ENCODE data around the gene NOXA1.
"Not testable (repeated sequence)": the region's sequence is repeated elsewhere in the genome, so short reads cannot be mapped to it uniquely, and the experiment has no call there.

The NOXA1 gene

GRCh38 chr9:137406085-137406760, 17.0 kb upstream of the NOXA1 start:
- DNase-seq (ENCODE audit: low spot score) = no peak

DNA sequence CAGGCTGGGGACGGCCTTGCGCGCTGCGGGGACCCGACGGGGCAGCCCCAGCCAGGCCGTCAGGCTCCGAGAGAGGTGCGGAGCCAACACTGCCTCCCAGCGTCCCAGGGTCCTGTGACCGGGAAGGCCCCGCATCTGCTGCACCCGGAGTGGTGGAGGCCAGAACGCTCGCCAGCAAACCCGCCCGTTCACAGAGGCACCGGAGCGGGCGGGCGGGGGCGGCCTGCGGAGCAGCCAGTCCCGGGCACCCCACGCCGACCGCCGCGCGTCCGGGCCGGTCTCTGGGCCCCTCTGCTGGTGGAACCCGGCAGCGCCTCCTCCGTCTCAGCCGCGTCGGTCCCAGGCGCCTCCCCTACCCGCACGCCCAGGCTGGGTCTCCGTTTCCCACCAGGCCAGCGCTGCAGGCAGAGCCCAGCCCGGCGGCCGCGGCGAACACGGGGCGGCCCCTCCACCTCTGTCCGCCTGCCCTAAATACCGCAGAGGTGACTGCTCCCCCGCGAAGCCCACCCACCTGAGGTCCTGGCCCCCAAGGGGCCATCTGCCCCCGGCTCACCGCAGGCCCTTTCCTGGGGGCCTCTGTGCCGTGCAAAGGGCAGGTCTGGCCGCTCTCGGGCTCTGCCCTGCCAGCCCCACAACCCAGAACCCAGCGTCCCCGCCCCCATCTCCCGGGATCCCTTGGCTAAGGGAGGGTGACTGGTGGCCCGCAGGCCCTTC, 16.2 kb upstream of the NOXA1 start:
- DNase-seq (ENCODE audit: low spot score) = peak; percentile 68

GRCh38 chr9:137407590-137408300, 15.4 kb upstream of the NOXA1 start:
- DNase-seq (ENCODE audit: low spot score) = no peak

DNA sequence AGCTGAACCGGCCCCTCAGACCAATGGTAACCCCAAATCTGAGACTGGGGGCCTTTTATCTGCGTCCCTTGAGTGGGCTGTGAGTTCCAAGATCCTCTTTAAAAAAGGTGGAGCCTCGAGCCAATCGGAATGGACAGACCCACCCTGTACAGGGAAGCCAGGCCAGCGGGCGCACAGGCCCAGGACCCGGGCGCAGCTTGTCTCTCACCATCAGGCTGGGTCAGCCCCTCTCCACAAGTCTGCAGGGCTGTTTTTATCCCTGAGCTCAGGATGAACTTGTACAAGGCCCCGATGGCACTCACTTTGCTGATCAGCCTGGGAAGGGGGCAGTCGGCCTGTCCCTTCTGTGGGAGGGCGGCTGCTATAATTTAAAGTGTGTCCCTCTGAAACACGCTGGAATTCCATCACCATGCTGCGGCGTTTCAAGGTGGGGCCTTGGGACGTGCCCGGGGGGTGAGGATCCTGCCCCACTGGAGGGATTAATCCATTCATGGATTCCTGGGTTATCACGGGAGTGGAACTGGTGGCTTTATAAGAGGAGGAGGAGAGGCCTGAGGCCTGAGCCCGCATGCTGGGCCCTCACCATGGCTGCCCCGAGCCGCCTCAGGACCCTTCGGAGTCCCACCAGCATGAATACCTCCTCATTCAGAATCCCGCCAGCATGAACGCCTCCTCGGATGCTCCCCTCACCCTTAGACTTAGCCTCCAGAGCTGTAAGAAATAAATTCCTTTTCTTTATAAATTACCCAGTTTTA, 14.4 kb upstream of the NOXA1 start:
- DNase-seq (ENCODE audit: low spot score) = no peak

GRCh38 chr9:137409515-137409914, 13.7 kb upstream of the NOXA1 start:
- DNase-seq (ENCODE audit: low spot score) = no peak

GRCh38 chr9:137410236-137410890, 12.8 kb upstream of the NOXA1 start:
- DNase-seq (ENCODE audit: low spot score) = not testable (repeated sequence)

DNA sequence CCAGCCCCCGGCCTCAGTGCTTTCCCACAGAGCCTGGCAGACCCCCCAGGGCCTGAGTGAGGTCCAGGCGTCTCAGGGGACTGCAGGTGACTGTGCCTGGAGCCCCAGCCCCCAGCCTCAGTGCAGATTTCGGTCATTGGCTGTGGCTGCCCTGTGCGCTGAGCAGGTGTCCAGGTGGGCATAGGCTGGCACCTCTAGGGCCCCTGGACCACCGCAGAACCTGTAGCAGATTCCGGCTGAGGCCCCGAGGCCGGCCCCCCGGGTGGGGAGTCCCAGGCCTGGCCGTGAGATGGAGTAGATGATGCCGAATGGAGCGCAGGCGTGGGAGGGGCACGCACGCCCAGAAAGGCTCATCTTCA, 12.3 kb upstream of the NOXA1 start:
- DNase-seq (ENCODE audit: low spot score) = no peak

GRCh38 chr9:137411260-137411644, 11.9 kb upstream of the NOXA1 start:
- no peak for DNase-seq (ENCODE audit: low spot score)

DNA sequence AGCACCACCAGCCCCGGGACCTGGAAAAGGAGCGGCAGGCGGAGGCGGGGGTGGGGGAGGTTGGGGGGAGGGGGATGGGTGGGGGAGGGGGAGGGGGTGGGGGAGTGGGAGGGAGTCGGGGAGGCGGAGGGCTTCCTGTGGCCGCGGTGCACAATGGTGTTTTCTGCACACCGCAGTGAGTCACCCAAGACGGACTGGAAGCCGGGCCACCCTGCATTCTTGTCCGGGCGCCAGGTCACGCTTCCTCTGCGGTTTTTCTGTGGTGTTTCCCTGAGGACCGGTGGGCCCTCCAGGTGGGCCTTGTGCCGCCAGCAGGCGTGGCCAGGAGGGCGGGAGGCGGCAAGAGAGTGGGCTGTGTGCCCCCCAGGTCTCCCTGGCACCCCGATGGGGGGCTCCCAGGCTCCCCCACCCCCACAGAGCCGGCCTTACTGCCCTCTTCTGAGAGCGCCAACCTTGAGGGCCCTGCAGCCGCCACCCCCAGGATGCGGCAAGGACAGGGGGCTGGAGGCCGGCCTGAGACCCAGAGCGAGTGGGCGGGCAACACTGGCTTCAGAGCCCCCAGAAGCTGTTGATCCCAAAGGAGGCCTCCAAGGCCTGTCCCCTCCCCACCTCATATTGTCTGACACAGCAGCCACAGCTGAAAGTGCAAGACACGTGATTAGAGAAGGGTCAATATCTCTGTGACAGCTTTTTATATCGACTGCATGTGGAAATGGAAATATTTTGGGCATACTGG, 11.4 kb upstream of the NOXA1 start:
- DNase-seq (ENCODE audit: low spot score) = no peak

GRCh38 chr9:137412431-137412830, 10.8 kb upstream of the NOXA1 start:
- no peak for DNase-seq (ENCODE audit: low spot score)

DNA sequence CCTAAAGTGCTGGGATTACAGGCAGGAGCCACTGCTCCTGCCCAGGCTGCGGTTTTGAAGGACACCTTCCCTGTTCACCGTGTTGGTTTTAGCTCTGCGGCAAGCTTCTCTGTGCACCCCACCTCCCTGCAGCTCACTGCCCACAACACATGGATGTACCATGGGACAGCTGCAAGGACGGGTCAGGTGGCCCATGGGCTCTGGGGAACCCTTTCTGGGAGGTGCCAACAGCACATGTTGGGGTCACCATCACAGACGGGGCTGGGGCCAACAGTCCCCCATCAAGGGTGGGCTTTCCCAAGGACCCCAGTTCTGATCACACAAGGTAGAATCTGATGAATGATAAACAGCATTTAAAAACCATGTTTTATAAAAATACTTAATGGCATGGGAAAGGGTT, 7.7 kb upstream of the NOXA1 start:
- no peak for DNase-seq (ENCODE audit: low spot score)

DNA sequence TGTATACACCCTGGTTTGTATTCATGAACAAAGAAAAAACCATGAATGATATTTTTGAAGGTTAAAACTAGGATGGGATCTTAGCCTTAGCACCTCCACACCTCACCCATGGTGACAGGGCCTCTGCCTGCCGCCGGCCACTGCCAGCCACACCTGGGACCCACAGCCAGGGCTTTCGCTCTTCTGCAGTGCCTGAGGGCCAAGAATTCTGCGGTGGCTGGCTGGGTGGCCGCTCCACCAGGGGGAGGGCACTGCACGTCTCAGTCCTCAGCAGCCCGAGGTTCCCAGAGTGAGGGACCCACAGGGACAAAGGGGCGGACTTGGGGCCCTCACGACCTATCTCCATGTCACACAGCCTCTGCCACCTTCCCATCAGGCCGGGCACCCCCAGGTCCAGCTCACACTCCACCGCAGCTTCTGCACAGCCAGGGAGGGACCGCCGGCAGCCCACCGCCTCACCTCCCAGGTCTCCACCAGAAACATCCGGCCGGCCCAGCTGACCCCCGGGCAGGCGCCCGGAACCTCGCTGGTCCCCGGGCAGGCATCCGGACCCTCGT, 7.1 kb upstream of the NOXA1 start:
- no peak for DNase-seq (ENCODE audit: low spot score)

- no peak for DNase-seq (ENCODE audit: low spot score)
Observed at GRCh38 chr9:137416563-137417151, 6.5 kb upstream of the NOXA1 start.

DNA sequence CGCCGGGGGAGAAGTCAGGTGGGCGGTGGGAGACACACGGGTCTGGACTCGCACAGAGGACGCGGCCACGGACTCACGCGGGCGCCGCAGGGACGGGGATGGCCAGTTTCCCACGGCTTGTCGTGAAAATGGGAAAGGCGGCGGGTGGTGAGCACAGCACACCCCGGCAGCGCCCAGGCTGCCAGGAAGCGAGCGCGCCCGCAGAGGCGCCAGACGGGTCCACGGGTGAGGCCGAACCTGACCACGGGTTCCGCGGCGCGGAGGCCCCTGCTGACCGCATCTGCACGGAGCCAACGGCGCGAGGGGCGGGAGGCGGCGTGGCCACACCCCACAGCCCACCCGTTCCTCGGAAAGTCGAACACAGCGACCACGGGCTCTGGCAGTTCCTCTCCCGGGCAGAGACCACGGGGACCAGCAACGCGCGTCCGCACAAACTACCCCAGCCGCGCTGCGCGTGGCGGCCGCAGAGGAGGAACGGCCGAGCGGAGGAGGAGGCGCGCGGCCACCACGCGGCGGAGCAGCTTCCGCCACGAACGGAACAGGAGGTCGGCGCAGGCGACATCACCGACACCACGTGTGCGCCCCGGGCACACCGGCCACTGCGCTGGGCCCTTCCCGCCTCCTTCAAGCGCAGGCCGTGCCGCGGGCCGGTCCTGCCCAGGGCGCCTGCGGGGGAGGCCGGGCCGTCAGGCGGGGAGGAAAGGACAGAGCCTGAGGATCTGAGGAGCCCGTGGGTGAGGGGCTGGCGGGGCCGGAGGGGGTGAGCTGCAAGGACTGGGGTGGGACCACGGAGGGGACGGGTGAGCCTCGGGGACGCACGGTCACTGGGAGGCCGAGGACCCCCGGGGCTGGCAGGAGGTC, 5.8 kb upstream of the NOXA1 start:
- DNase-seq (ENCODE audit: low spot score) = no peak

DNA sequence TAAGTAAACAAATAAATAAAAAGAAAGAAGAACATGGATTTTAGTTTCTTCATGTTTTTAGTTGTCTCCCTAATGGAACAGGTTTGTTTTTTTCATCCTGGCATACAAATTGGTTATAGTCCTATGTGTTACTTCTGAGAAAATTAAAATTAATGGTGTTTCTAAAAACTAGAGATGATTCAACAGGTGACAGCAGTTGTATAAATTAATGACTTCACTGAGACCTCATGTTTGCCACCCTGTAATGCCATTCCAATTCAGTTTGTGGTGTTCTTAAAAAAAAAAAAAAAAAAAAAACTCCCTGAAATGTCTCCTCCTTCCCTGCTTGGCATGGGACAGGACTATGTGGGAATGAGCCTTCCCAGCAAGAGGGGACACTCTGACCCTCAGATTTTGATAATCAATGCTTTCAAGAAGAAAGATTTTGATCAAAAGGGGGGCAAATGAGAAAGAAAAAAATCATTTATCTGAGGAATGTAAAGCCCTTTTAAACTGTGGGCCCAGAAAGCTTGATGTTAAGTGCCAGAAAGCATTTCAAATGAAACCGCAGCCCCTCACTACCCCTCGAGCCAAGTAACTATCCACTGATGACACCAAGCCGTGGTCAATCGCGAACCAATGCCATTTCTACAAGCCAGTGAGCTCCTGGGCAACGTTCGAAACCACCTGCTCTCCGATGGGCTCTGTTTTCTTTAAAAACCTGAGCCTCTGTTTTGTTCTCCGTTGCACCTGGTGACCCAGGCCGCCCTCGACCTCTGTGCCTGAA, 1.2 kb upstream of the NOXA1 start:
- DNase-seq (ENCODE audit: low spot score) = no peak

DNA sequence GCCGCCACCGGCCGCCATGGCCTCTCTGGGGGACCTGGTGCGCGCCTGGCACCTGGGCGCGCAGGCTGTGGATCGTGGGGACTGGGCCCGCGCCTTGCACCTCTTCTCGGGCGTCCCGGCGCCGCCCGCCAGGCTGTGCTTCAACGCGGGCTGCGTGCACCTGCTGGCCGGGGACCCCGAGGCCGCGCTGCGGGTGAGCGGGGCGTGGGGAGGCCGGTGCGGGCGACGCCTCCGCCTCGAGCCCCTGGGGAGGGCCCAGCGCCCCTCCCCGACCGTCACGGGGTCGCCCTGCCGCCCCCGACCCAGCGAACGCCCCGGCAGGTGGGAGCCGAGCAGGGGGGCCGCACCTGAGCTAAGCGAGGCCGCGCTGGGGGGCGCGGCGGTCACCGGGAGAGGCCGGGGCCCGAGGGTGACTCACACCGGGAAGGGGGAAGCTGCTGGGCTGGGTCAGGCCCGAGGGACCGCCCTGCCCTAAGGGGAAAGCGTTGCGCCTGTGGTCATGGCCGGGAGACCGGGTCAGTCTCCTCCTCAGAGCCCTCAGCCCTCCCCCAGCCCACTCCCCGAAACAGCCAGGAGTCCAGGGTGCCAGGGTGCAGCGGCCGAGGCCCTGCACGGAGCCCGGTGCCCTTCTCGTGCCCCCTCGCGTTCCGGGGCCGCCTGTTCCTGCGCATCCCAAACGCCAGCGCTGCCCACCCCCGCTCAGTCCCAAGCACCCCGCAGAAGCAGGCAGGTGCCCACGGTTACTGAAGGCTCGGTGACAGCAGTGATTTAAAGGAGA, 510 bp downstream of the NOXA1 start:
- no peak for DNase-seq (ENCODE audit: low spot score)

DNA sequence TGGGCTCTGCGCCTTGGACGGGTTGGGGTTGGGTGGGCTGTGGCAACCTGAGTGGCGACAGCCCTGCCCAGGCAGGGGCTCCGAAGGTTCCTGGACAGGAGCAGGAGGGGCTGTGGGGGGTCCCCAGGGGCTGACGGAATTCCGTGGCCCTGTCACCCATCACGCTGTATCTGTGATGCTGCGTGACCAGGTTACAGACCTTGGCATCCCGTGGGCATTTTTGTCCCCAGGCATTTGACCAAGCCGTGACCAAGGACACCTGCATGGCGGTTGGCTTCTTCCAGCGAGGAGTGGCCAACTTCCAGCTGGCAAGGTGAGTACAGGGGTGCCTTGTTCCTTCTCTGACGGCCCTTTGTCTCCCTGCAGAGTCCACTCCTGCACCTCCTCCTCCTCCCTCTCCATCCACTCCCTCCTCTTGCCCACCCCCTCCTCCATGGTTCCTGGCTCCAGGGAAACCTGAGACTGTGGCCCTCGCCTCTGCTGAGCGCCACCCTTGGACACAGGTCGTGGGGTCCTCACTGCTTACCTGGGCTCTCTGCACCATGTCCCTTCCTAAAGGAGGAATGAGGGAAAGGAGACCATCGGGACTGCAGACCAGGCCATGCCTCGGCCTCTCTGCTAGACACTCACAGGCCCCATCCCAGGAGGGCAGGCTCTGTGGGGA, 3.0 kb downstream of the NOXA1 start:
- DNase-seq (ENCODE audit: low spot score) = no peak

All from germinal center (tissue), 1 donor.